WTC11 (cell line): ENCODE measurements around the gene CGB3. TPM values are rescaled to one million over a fixed set of nuclear protein-coding genes. Genes with fewer than 3 reads are reported as not detected.

Experiments used
- ATAC-seq: fragments of 200-7000 bp; cut with Tn5 transposase; 2 replicates; pipeline ENCODE4 v1.10.0; 2021; ENCODE audit warnings: mild to moderate bottlenecking, moderate library complexity
- CTCF ChIA-PET: fragments of 300-600 bp; sonication (Branson Sonifier 250); formaldehyde crosslinking; loops from one replicate; lab custom pipeline; 2021; ENCODE audit warnings: antibody characterized with exemption; lab: Charles Lee
- POLR2A ChIA-PET: fragments of 350-600 bp; sonication (Branson Sonifier 250); formaldehyde crosslinking; loops from one replicate; lab custom pipeline; 2021; ENCODE audit warnings: antibody characterized with exemption; lab: Charles Lee
- DNase-seq: peaks from one replicate; pipeline ENCODE4 v3.0.0; 2021; ENCODE audit warnings: low spot score
- H3K27ac Mint-ChIP-seq: 2 replicates; pipeline ENCODE4 v1.8.0; 2021; ENCODE audit warnings: mixed read lengths
- H3K27me3 Mint-ChIP-seq: 2 replicates; pipeline ENCODE4 v1.8.0; 2021; ENCODE audit warnings: low read depth, mild to moderate bottlenecking, moderate library complexity, mixed read lengths
- H3K36me3 Mint-ChIP-seq: 2 replicates; pipeline ENCODE4 v1.8.0; 2021; ENCODE audit warnings: mixed read lengths
- H3K4me1 Mint-ChIP-seq: 2 replicates; pipeline ENCODE4 v1.8.0; 2022; ENCODE audit warnings: mixed read lengths
- H3K4me3 Mint-ChIP-seq: 2 replicates; pipeline ENCODE4 v1.8.0; 2021; ENCODE audit warnings: mild to moderate bottlenecking, moderate library complexity, mixed read lengths
- H3K9me3 Mint-ChIP-seq: 2 replicates; pipeline ENCODE4 v1.8.0; 2021; ENCODE audit warnings: mixed read lengths
- AR ChIP-seq: fragments of 250-450 bp; sonication (Bioruptor Pico); IDR thresholded peaks from 2 replicates; pipeline ENCODE4 v1.9.0; 2021; ENCODE audit warnings: mild to moderate bottlenecking
- E2F4 ChIP-seq: sonication (generic); formaldehyde crosslinking; IDR thresholded peaks from 2 replicates; pipeline ENCODE4 v1.8.1; 2022; ENCODE audit warnings: low read depth, mild to moderate bottlenecking, moderate library complexity, missing genetic modification reagents, borderline replicate concordance
- HMGXB4 ChIP-seq: sonication (generic); formaldehyde crosslinking; IDR thresholded peaks from 2 replicates; pipeline ENCODE4 v1.8.1; 2023; ENCODE audit warnings: mild to moderate bottlenecking, moderate library complexity, missing genetic modification reagents
- NR1H2 ChIP-seq: sonication (generic); formaldehyde crosslinking; IDR thresholded peaks from 2 replicates; pipeline ENCODE4 v1.9.0; 2021; ENCODE audit warnings: mild to moderate bottlenecking, moderate library complexity, missing genetic modification reagents
- TCF7 ChIP-seq: sonication (generic); formaldehyde crosslinking; IDR thresholded peaks from 2 replicates; pipeline ENCODE4 v1.8.0; 2022; ENCODE audit warnings: mild to moderate bottlenecking, low read depth, missing genetic modification reagents, moderate library complexity
- ZNF138 ChIP-seq: sonication (generic); formaldehyde crosslinking; conservative IDR thresholded peaks from 2 replicates; pipeline ENCODE4 v1.8.1; 2022; ENCODE audit warnings: mild to moderate bottlenecking, moderate library complexity, missing genetic modification reagents
- ZNF425 ChIP-seq: fragments of 250-450 bp; sonication (Bioruptor Pico); conservative IDR thresholded peaks from 2 replicates; pipeline ENCODE4 v1.9.0; 2021; ENCODE audit warnings: mild to moderate bottlenecking
- ZNF532 ChIP-seq: fragments of 250-450 bp; sonication (Bioruptor Pico); IDR thresholded peaks from 2 replicates; pipeline ENCODE4 v1.9.0; 2021; ENCODE audit warnings: mild to moderate bottlenecking, borderline replicate concordance
- total RNA-seq: library from RNA; stranded (reverse); gene quantifications from 3 replicates; pipeline ENCODE4 v1.2.3, GENCODE V29; 2021
- TF ChIP-seq, protein P1 (sequence below): sonication (generic); formaldehyde crosslinking; IDR thresholded peaks from 2 replicates; pipeline ENCODE4 v1.8.0; 2023; ENCODE audit warnings: missing genetic modification reagents, mild to moderate bottlenecking, borderline replicate concordance
- TF ChIP-seq, protein P2 (sequence below): fragments of 250-450 bp; sonication (Bioruptor Pico); IDR thresholded peaks from 2 replicates; pipeline ENCODE4 v1.9.0; 2021; ENCODE audit warnings: moderate library complexity, mild to moderate bottlenecking, inconsistent platforms, borderline replicate concordance
- TF ChIP-seq, protein P3 (sequence below): sonication (generic); formaldehyde crosslinking; IDR thresholded peaks from 2 replicates; pipeline ENCODE4 v1.8.0; 2022; ENCODE audit warnings: mild to moderate bottlenecking, missing genetic modification reagents
- TF ChIP-seq, protein P4 (sequence below): sonication (generic); formaldehyde crosslinking; IDR thresholded peaks from 2 replicates; pipeline ENCODE4 v1.8.1; 2022; ENCODE audit warnings: missing genetic modification reagents, borderline replicate concordance

CGB3 gene
- total RNA-seq, 1 experiment from 2014 or later = not detected

DNA sequence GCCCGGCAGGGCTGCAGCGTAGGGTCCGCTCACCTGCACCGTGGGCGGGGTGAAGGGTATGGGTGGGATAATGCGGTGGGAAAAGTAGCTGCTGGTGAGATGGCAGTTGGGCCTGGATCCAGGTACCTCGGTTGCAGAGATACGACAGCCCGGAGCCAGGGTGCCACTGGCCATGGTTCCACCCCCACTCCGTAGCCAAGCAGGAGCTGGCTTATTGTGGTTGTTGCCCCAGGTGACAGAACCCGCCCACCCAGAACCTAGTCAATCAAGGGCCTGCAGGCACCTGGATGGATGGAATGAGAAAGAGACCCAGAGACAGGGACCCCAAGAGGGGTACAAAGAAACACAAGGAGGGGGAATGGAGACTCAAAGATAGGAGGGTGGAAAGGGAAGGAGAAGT lies 3.8 kb downstream of the CGB3 start:
- DNase-seq (peak; percentile 59), ATAC-seq (peak; percentile 14)
- H3K4me1 Mint-ChIP-seq = peaks cover 23% of the 10 kb centered on the region
- no peaks in the 10 kb centered on the region for H3K9me3 Mint-ChIP-seq
- peaks cover 48% of the 10 kb centered on the region for H3K27me3 Mint-ChIP-seq
- CTCF ChIA-PET = interaction anchor here (0.5 to 6.5 kb wide), 17 partner anchors 8 to 459 kb away, joined by 3 to 78 read pairs (median 7); partner anchors contain the start of genes CGB2, CGB7, GYS1 and LIN7B
- peaks cover 6% of the 10 kb centered on the region for H3K36me3 Mint-ChIP-seq
- POLR2A ChIA-PET = no interaction called here
- no peak overlapping the region; the same call in 1 of the 2 replicates for H3K4me3 Mint-ChIP-seq
- H3K27ac Mint-ChIP-seq = no peak overlapping the region
- no peak for TF ChIP-seq AR (CRISPR knock-in tag)
- no peak for TF ChIP-seq ZNF532 (CRISPR knock-in tag)
- no peak for TF ChIP-seq NR1H2 (CRISPR knock-in tag)
- no peak for TF ChIP-seq E2F4 (CRISPR knock-in tag)
- TF ChIP-seq, protein P1, sequence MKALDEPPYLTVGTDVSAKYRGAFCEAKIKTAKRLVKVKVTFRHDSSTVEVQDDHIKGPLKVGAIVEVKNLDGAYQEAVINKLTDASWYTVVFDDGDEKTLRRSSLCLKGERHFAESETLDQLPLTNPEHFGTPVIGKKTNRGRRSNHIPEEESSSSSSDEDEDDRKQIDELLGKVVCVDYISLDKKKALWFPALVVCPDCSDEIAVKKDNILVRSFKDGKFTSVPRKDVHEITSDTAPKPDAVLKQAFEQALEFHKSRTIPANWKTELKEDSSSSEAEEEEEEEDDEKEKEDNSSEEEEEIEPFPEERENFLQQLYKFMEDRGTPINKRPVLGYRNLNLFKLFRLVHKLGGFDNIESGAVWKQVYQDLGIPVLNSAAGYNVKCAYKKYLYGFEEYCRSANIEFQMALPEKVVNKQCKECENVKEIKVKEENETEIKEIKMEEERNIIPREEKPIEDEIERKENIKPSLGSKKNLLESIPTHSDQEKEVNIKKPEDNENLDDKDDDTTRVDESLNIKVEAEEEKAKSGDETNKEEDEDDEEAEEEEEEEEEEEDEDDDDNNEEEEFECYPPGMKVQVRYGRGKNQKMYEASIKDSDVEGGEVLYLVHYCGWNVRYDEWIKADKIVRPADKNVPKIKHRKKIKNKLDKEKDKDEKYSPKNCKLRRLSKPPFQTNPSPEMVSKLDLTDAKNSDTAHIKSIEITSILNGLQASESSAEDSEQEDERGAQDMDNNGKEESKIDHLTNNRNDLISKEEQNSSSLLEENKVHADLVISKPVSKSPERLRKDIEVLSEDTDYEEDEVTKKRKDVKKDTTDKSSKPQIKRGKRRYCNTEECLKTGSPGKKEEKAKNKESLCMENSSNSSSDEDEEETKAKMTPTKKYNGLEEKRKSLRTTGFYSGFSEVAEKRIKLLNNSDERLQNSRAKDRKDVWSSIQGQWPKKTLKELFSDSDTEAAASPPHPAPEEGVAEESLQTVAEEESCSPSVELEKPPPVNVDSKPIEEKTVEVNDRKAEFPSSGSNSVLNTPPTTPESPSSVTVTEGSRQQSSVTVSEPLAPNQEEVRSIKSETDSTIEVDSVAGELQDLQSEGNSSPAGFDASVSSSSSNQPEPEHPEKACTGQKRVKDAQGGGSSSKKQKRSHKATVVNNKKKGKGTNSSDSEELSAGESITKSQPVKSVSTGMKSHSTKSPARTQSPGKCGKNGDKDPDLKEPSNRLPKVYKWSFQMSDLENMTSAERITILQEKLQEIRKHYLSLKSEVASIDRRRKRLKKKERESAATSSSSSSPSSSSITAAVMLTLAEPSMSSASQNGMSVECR = no peak
- no peak for TF ChIP-seq ZNF425 (CRISPR knock-in tag)
- TF ChIP-seq HMGXB4 (CRISPR knock-in tag) = no peak
- TF ChIP-seq ZNF138 (CRISPR knock-in tag) = no peak
- TF ChIP-seq, protein P2, sequence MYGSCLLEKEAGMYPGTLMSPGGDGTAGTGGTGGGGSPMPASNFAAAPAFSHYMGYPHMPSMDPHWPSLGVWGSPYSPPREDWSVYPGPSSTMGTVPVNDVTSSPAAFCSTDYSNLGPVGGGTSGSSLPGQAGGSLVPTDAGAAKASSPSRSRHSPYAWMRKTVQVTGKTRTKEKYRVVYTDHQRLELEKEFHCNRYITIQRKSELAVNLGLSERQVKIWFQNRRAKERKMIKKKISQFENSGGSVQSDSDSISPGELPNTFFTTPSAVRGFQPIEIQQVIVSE (CRISPR knock-in tag) = no peak
- no peak for TF ChIP-seq TCF7
- TF ChIP-seq, protein P3, sequence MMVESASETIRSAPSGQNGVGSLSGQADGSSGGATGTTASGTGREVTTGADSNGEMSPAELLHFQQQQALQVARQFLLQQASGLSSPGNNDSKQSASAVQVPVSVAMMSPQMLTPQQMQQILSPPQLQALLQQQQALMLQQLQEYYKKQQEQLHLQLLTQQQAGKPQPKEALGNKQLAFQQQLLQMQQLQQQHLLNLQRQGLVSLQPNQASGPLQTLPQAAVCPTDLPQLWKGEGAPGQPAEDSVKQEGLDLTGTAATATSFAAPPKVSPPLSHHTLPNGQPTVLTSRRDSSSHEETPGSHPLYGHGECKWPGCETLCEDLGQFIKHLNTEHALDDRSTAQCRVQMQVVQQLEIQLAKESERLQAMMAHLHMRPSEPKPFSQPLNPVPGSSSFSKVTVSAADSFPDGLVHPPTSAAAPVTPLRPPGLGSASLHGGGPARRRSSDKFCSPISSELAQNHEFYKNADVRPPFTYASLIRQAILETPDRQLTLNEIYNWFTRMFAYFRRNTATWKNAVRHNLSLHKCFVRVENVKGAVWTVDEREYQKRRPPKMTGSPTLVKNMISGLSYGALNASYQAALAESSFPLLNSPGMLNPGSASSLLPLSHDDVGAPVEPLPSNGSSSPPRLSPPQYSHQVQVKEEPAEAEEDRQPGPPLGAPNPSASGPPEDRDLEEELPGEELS = no peak
- TF ChIP-seq, protein P4, sequence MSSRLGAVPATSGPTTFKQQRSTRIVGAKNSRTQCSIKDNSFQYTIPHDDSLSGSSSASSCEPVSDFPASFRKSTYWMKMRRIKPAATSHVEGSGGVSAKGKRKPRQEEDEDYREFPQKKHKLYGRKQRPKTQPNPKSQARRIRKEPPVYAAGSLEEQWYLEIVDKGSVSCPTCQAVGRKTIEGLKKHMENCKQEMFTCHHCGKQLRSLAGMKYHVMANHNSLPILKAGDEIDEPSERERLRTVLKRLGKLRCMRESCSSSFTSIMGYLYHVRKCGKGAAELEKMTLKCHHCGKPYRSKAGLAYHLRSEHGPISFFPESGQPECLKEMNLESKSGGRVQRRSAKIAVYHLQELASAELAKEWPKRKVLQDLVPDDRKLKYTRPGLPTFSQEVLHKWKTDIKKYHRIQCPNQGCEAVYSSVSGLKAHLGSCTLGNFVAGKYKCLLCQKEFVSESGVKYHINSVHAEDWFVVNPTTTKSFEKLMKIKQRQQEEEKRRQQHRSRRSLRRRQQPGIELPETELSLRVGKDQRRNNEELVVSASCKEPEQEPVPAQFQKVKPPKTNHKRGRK (CRISPR knock-in tag) = no peak
